K562 (cell line): Measurements from ENCODE around the gene CCNC. TPM values are rescaled to one million over a fixed set of nuclear protein-coding genes. Genes with fewer than 3 reads are reported as not detected.

Experiments used
- ATAC-seq: fragments of 200-7000 bp; cut with Tn5 transposase; 3 replicates; pipeline ENCODE4 v1.9.1; 2020; ENCODE audit warnings: moderate library complexity
- BruUV-seq: library from RNA; stranded (reverse); fragments of 400-500 nt; replicated peaks from 2 replicates; lab custom pipeline; 2021; lab: Mats Ljungman, UMichigan
- CTCF ChIA-PET: fragments of 300-600 bp; formaldehyde crosslinking; extraction: SDS; loops from one replicate; lab custom pipeline; 2021; ENCODE audit warnings: low intra/inter-chr PET ratio; lab: Yijun Ruan, JAX
- POLR2A ChIA-PET: fragments of 300-600, 350-650 bp; sonication (Branson Sonifier 250); formaldehyde crosslinking; extraction: SDS; loops from one replicate; lab custom pipeline; 2021; ENCODE audit warnings: antibody characterized with exemption, inconsistent platforms; lab: Yijun Ruan, JAX
- DNase-seq, 4 experiments: peaks; one replicate each; pipeline versions ENCODE4 v3.0.0 to v3.0.0-alpha.2; 2011 to 2018; ENCODE audit warnings: low spot score in 3 of 4, mixed read lengths in 3 of 4; ENCODE audit errors: extremely low read depth in 1 of 4
- FAIRE-seq: peaks from 2 replicates; lab custom pipeline; 2011; peaks lifted over from hg19 to GRCh38; lab: Jason Lieb, UNC
- H2AFZ ChIP-seq: 2 replicates; pipeline ENCODE4 v1.6.0; 2011; ENCODE audit warnings: low read depth, low read length, control low read depth, inconsistent platforms
- H3K27ac ChIP-seq: fragments of 200-600 bp; 3 replicates; pipeline ENCODE4 v1.8.0; 2011; ENCODE audit warnings: low read depth, mild to moderate bottlenecking, control low read depth, inconsistent platforms, low read length, moderate library complexity, mixed read lengths; ENCODE audit errors: extremely low read depth
- H3K27me3 ChIP-seq, 2 experiments: fragments of 300-600 bp in 1 of 2; 2 replicates in 1 of 2; 3 replicates in 1 of 2; pipeline versions ENCODE4 v1.6.0 to v1.8.0; 2011; ENCODE audit warnings: inconsistent platforms in 2 of 2, low read length in 2 of 2, mild to moderate bottlenecking in 1 of 2, mixed read lengths in 1 of 2, moderate library complexity in 1 of 2; ENCODE audit not compliant: control insufficient read depth in 2 of 2, insufficient read depth in 2 of 2
- H3K36me3 ChIP-seq: fragments of 300-600 bp; 3 replicates; pipeline ENCODE4 v1.8.0; 2011; ENCODE audit warnings: mild to moderate bottlenecking, low read length, inconsistent platforms; ENCODE audit not compliant: control insufficient read depth, insufficient read depth
- H3K4me1 ChIP-seq, 2 experiments: fragments of 200-600 bp in 1 of 2; replicated peaks in 1 of 2; 2 replicates in 1 of 2; 3 replicates in 1 of 2; pipeline versions ENCODE4 v1.5.1 to v1.8.0; 2011; ENCODE audit warnings: inconsistent platforms in 2 of 2, low read length in 2 of 2, mild to moderate bottlenecking in 1 of 2, mixed read lengths in 1 of 2, moderate library complexity in 1 of 2; ENCODE audit not compliant: control insufficient read depth in 2 of 2, insufficient read depth in 2 of 2
- H3K4me2 ChIP-seq: 2 replicates; pipeline ENCODE4 v1.6.1; 2011; ENCODE audit warnings: low read length, control low read depth, inconsistent platforms, mixed read lengths; ENCODE audit not compliant: insufficient read depth
- H3K4me3 ChIP-seq: fragments of 200-600 bp; sonication (generic), shearing (Covaris generic); 2 replicates; pipeline ENCODE4 v1.5.1; 2016; ENCODE audit warnings: control low read depth, inconsistent platforms
- H3K79me2 ChIP-seq: fragments of 200-600 bp; 3 replicates; pipeline ENCODE4 v1.8.0; 2011; ENCODE audit warnings: low read length, inconsistent platforms; ENCODE audit not compliant: control insufficient read depth, insufficient read depth
- H3K9ac ChIP-seq, 2 experiments: 2 replicates each; pipeline versions ENCODE4 v1.6.0 to v1.6.1; 2011; ENCODE audit warnings: low read depth in 2 of 2, low read length in 2 of 2, control low read depth in 1 of 2, inconsistent platforms in 1 of 2, mild to moderate bottlenecking in 1 of 2, mixed read lengths in 1 of 2; ENCODE audit not compliant: insufficient read depth in 1 of 2
- H3K9me1 ChIP-seq: one replicate; pipeline ENCODE4 v1.6.0; 2011; ENCODE audit warnings: inconsistent platforms, mild to moderate bottlenecking, low read length, moderate library complexity; ENCODE audit not compliant: control insufficient read depth, insufficient read depth
- H3K9me3 ChIP-seq: replicated peaks from 2 replicates; pipeline ENCODE4 v1.5.1; 2011; ENCODE audit warnings: low read depth, low read length, inconsistent platforms; ENCODE audit not compliant: control insufficient read depth, insufficient read depth
- H4K20me1 ChIP-seq: replicated peaks from 2 replicates; pipeline ENCODE4 v1.6.1; 2011; ENCODE audit warnings: low read length, inconsistent platforms, mixed read lengths; ENCODE audit not compliant: control insufficient read depth, insufficient read depth
- ELF2 ChIP-seq: fragments of 250-450 bp; sonication (Bioruptor Pico); IDR thresholded peaks from 2 replicates; pipeline ENCODE4 v1.5.0; 2021; ENCODE audit warnings: mild to moderate bottlenecking
- HCFC1 ChIP-seq: IDR thresholded peaks from 2 replicates; pipeline ENCODE4 v1.6.1; 2012; ENCODE audit warnings: low read depth, low read length, improper control_type of control experiment
- ZNF239 ChIP-seq: fragments of 250-450 bp; sonication (Bioruptor Pico); IDR thresholded peaks from 2 replicates; pipeline ENCODE4 v1.4.0; 2020; ENCODE audit warnings: mild to moderate bottlenecking
- ZNF609 ChIP-seq: sonication (generic); formaldehyde crosslinking; IDR thresholded peaks from 2 replicates; pipeline ENCODE4 v1.8.1; 2023; ENCODE audit warnings: missing genetic modification reagents, mild to moderate bottlenecking, borderline replicate concordance
- WGBS: fragments of 100-300 bp; shearing (Covaris generic); methylation state at CpG from one replicate; pipeline ENCODE4 v1.1.6; 2016; ENCODE audit warnings: low coverage, mixed read lengths; ENCODE audit not compliant: insufficient coverage; ENCODE audit errors: missing lambda C conversion rate; 5-methylcytosine and 5-hydroxymethylcytosine counted together
- in situ Hi-C: fragments of 300-500 bp; cut with MboI; formaldehyde crosslinking; loops from 4 replicates; pipeline ENCODE4 v1.15.0; 2018; ENCODE audit warnings: inconsistent platforms, mixed read lengths
- intact Hi-C: fragments of 100-400 bp; cut with micrococcal nuclease; formaldehyde crosslinking; loops from 2 replicates; pipeline ENCODE4 v1.14.2; 2022
- polyA plus RNA-seq, 8 experiments: library from polyadenylated mRNA; depleted of rRNA in 4 of 8; stranded (reverse) in 5 of 8; unstranded in 3 of 8; fragments of >200 nt; fragmentation: Nextera tagmentation in 2 of 8; fragmentation: Illumina TruSeq in 1 of 8; extraction: Ambion mirVana in 2 of 8; extraction: Trizol in 1 of 8; gene quantifications; 2 replicates each; pipeline versions ENCODE4 v1.2.1 to v1.2.3, GENCODE V29; 2011 to 2014; ENCODE audit warnings: inconsistent platforms in 1 of 8, missing spikeins in 1 of 8
- total RNA-seq, 7 experiments: library from RNA; depleted of rRNA in 6 of 7; stranded (reverse); fragments of >200 nt in 6 of 7; fragmentation: Illumina TruSeq in 2 of 7; extraction: Trizol in 2 of 7; gene quantifications; 2 replicates each; pipeline versions ENCODE4 v1.2.1 to v1.2.3, GENCODE V29; 2011 to 2021; ENCODE audit warnings: low replicate concordance in 1 of 7

Gene CCNC
- total and polyA plus RNA-seq, 9 of the 15 experiments (the other 6 are each of a cell fraction or from before 2014, with no cell fraction given): 68.7 to 177 (median 99.6) TPM

GRCh38 chr6:99548706-99549105 lies 19.8 kb downstream of the CCNC start:
- in situ Hi-C loops (no loop called here), intact Hi-C loops (no loop called here)
- H3K4me1 ChIP-seq: no peaks in the 10 kb centered on the region
- H4K20me1 ChIP-seq: no peaks in the 10 kb centered on the region
- ATAC-seq (no peak), DNase-seq (no peak), FAIRE-seq (no peak)
- ChIA-PET CTCF (no interaction called here), POLR2A (no interaction called here)
- no peaks in the 10 kb centered on the region; the same call in 2 of the 3 replicates for H3K79me2 ChIP-seq
- no peak overlapping the region for H2AFZ ChIP-seq
- H3K9ac ChIP-seq: no peak overlapping the region
- BruUV-seq: no TSS peak
- no peaks in the 10 kb centered on the region for H3K9me1 ChIP-seq
- no peaks in the 10 kb centered on the region for H3K27me3 ChIP-seq
- no peak overlapping the region for H3K4me3 ChIP-seq
- WGBS: 90% methylated on average over 4 of the region's 4 CpGs
- H3K9me3 ChIP-seq: no peaks in the 10 kb centered on the region
- H3K36me3 ChIP-seq: peaks cover 88% of the 10 kb centered on the region
- no peak for TF ChIP-seq ZNF609 (CRISPR knock-in tag)
- TF ChIP-seq ELF2 (CRISPR knock-in tag): no peak
- no peak for TF ChIP-seq HCFC1
- TF ChIP-seq ZNF239: peak; percentile 55; the same call in 1 of the 2 replicates
- H3K27ac ChIP-seq: no peak overlapping the region
- H3K4me2 ChIP-seq: no peak overlapping the region
